Esophagus squamous epithelium (tissue), 4 donors: Measurements from ENCODE around the gene FHAD1.

Experiments used
- CTCF ChIP-seq, 6 experiments: fragments of 450-650 bp in 4 of 6; fragments of 200-600 bp in 2 of 6; sonication (generic) in 2 of 6; IDR thresholded peaks; one replicate each; pipeline ENCODE4 v1.5.1; 2016 to 2019; ENCODE audit warnings: antibody characterized with exemption in 6 of 6, mild to moderate bottlenecking in 4 of 6, moderate library complexity in 4 of 6
- POLR2A ChIP-seq, 4 donors: fragments of 450-650 bp; IDR thresholded peaks; one replicate each; pipeline ENCODE4 v1.6.1; 2017; ENCODE audit warnings: antibody characterized with exemption in 4 of 4, mild to moderate bottlenecking in 4 of 4, moderate library complexity in 3 of 4

DNA sequence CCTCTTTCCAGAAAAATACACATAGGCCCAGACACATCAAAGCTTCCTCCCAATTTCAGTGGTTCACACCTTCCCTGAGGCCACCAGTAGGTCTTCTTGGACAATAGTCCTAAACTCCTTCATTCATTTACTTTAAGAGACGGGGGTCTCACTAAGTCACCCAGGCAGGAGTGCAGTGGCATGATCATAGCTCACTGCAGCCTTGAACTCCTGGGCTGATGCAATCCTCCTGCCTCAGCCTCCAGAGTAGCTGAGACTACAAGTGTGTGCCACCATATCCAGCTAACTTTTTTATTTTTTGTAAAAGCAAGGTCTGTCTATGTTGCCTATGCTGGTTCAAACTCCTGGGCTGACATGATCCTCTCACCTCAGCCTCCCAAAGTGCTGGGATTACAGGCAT lies 8.2 kb upstream of the FHAD1 start:
- TF ChIP-seq CTCF (IDR thresholded peaks at IDR 0.05) (no peak), POLR2A (IDR thresholded peaks at IDR 0.05) (no peak)
